Endothelial cell (in vitro differentiated cells): ENCODE measurements around the gene CDH20. TPM values are rescaled to one million over a fixed set of nuclear protein-coding genes. Genes with fewer than 3 reads are reported as not detected.

Experiments
- DNase-seq: peaks from one replicate; pipeline ENCODE4 v3.0.0; 2021; ENCODE audit warnings: low spot score
- H3K27ac Mint-ChIP-seq: one replicate; pipeline ENCODE4 v1.8.0; 2021; ENCODE audit warnings: mixed read lengths, inconsistent platforms; ENCODE audit not compliant: unreplicated experiment
- H3K27me3 Mint-ChIP-seq: one replicate; pipeline ENCODE4 v1.8.0; 2021; ENCODE audit warnings: mild to moderate bottlenecking, moderate library complexity, mixed read lengths, inconsistent platforms; ENCODE audit not compliant: unreplicated experiment
- H3K36me3 Mint-ChIP-seq: one replicate; pipeline ENCODE4 v1.8.0; 2021; ENCODE audit warnings: mild to moderate bottlenecking, low read depth, mixed read lengths, inconsistent platforms; ENCODE audit not compliant: unreplicated experiment
- H3K4me1 Mint-ChIP-seq: one replicate; pipeline ENCODE4 v1.8.0; 2021; ENCODE audit warnings: mild to moderate bottlenecking, mixed read lengths, inconsistent platforms; ENCODE audit not compliant: unreplicated experiment
- H3K4me3 Mint-ChIP-seq: one replicate; pipeline ENCODE4 v1.8.0; 2021; ENCODE audit warnings: mild to moderate bottlenecking, mixed read lengths, inconsistent platforms; ENCODE audit not compliant: unreplicated experiment
- H3K9me3 Mint-ChIP-seq: one replicate; pipeline ENCODE4 v1.8.0; 2021; ENCODE audit warnings: mixed read lengths, inconsistent platforms; ENCODE audit not compliant: unreplicated experiment
- total RNA-seq: library from RNA; stranded (reverse); fragmentation: NEBNext Ultra II Directional; extraction: Animal tissue kit (Norgen Biotek cat#: 25700); gene quantifications from one replicate; pipeline ENCODE4 v1.2.1, GENCODE V29; 2021; ENCODE audit not compliant: unreplicated experiment
- TF ChIP-seq, protein P1 (sequence below): fragments of 200-600 bp; sonication (generic); IDR thresholded peaks from one replicate; pipeline ENCODE4 v1.5.0; 2021; ENCODE audit warnings: antibody characterized with exemption; ENCODE audit not compliant: unreplicated experiment

The CDH20 gene
- total RNA-seq, 1 donor from 2014 or later = not detected

DNA sequence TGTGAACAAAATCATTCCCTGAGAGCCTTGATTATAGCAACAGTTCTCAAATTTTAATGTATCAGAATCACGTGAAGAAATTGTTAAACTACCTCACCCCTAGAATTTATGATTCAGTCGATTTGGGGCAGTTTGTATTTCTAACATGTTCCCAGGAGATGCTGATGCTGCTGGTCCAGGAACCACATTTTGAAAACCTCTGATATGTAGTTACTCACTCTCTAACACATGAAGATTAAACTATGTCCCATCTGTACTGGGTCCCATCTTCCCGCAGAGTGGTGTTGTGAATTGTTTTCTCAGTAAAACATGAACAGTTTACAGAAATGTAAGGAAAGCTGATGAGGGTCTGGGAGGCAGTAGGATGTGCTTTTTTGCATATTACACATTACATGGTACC lies 223.1 kb downstream of the CDH20 start:
- Mint-ChIP-seq H3K4me1 (no peaks in the 10 kb centered on the region), H3K9me3 (no peaks in the 10 kb centered on the region), H3K27ac (no peak overlapping the region), H3K4me3 (no peak overlapping the region), H3K36me3 (no peaks in the 10 kb centered on the region), H3K27me3 (no peaks in the 10 kb centered on the region)
- DNase-seq = no peak
- TF ChIP-seq, protein P1, sequence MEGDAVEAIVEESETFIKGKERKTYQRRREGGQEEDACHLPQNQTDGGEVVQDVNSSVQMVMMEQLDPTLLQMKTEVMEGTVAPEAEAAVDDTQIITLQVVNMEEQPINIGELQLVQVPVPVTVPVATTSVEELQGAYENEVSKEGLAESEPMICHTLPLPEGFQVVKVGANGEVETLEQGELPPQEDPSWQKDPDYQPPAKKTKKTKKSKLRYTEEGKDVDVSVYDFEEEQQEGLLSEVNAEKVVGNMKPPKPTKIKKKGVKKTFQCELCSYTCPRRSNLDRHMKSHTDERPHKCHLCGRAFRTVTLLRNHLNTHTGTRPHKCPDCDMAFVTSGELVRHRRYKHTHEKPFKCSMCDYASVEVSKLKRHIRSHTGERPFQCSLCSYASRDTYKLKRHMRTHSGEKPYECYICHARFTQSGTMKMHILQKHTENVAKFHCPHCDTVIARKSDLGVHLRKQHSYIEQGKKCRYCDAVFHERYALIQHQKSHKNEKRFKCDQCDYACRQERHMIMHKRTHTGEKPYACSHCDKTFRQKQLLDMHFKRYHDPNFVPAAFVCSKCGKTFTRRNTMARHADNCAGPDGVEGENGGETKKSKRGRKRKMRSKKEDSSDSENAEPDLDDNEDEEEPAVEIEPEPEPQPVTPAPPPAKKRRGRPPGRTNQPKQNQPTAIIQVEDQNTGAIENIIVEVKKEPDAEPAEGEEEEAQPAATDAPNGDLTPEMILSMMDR = no peak

DNA sequence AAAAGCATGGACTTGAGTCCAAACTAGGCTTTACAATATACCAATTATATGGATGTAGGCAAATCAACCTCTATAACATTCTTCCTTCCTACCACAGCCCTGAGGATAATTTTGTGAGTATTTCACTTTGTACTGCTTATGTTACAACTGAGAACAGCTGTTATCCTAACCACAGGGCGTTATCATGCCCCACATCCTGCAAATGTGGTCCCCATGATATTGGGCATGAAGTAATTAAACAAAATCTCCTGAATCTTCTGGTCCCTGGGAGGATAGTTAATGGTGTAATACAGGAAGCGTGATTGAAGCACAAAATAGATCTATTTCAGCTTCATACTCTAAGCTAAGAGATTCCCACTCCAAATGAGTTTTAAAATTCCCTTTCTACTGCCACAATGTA lies 223.6 kb downstream of the CDH20 start:
- no peak for DNase-seq
- Mint-ChIP-seq H3K27me3 (no peaks in the 10 kb centered on the region), H3K27ac (no peak overlapping the region), H3K4me1 (no peaks in the 10 kb centered on the region), H3K9me3 (no peaks in the 10 kb centered on the region), H3K36me3 (no peaks in the 10 kb centered on the region), H3K4me3 (no peak overlapping the region)
- TF ChIP-seq, protein P1 = no peak

DNA sequence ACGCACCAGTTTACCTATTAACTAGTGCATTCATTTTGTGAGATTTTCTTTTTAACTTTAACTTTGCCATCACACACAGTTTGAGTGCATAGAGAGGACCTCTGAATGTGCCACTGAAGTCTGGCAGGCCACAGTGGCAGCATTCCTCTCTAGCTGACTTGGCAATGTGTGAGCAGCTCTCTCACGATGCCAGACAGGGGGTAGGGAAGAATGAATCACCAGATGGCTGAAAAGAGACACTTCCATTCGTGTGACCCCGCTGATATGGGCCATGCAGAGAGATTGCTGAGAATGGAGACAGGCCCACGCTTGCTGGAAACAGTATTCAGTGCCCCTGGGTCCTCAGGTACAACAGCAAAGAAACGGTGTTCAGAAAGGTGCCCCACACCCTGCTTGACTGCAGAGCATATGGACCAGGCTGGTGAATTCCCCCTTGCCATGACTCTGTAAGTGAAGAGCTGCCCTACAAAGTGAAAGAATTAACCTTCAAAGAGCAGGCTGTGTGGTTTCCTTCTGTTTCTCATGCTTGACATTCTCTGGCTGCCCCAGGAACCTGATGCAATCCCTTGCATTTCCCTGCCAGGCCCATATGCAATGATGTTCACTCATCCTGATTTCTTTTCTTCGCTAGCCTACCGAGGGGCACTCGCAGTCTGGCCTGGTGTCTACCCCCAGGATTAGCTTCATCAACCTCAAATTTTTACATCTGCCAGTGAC lies 236.1 kb downstream of the CDH20 start:
- H3K27me3 Mint-ChIP-seq = peaks cover 1% of the 10 kb centered on the region
- TF ChIP-seq, protein P1 = no peak
- H3K9me3 Mint-ChIP-seq = no peaks in the 10 kb centered on the region
- H3K27ac Mint-ChIP-seq = no peak overlapping the region
- DNase-seq = no peak
- H3K4me1 Mint-ChIP-seq = no peaks in the 10 kb centered on the region
- H3K36me3 Mint-ChIP-seq = peaks cover 3% of the 10 kb centered on the region
- no peak overlapping the region for H3K4me3 Mint-ChIP-seq

DNA sequence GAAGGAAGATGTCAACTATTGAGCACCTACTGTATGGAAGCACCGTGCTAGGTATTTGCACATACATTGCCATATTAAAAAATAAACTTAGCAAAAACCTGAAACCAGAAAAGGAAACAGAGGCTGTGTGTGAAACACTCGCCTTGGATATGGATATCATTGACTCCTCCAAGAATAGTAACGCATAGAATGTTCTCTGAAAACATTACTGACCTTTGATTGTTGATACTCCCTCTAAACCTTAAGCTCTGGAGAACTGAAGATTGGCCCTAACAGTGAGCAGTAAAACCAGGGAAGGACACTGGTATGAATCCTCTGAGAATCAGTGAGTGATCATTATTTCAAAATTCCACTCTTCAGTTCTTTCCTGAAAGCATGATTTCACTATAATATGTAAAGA lies 236.8 kb downstream of the CDH20 start:
- TF ChIP-seq, protein P1 = no peak
- H3K27ac Mint-ChIP-seq = no peak overlapping the region
- H3K27me3 Mint-ChIP-seq = peaks cover 1% of the 10 kb centered on the region
- no peaks in the 10 kb centered on the region for H3K4me1 Mint-ChIP-seq
- H3K4me3 Mint-ChIP-seq = no peak overlapping the region
- no peaks in the 10 kb centered on the region for H3K9me3 Mint-ChIP-seq
- DNase-seq = no peak
- H3K36me3 Mint-ChIP-seq = peaks cover 3% of the 10 kb centered on the region

DNA sequence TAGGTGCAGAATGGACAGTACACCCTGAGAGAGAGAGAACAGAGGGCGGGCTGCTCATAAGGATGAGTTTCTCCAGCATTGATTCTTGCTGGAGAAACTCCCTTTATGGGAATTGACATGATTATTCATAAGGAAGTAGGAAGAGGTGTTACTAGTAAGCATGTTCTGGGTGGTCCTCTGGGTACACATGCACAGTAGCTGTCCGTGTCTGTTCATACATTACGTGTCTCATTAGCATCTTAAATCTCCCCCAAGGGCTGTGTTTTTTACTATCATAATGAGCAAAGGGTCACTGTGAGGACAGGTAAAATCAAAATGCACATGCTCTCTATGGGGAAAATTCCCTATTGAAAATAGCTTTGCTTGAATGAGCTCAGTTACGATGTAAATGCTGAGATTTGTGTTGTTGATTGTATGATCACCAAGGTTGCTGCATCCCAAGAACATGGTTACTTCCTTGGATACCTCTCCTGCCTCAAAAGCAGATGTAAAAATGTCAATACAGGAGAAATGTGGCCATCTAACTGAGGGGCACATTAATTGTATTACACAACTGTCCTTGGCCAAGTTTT lies 238.9 kb downstream of the CDH20 start:
- peaks cover 3% of the 10 kb centered on the region for H3K36me3 Mint-ChIP-seq
- no peak overlapping the region for H3K27ac Mint-ChIP-seq
- no peaks in the 10 kb centered on the region for H3K4me1 Mint-ChIP-seq
- no peaks in the 10 kb centered on the region for H3K9me3 Mint-ChIP-seq
- no peak for DNase-seq
- H3K4me3 Mint-ChIP-seq = no peak overlapping the region
- H3K27me3 Mint-ChIP-seq = no peaks in the 10 kb centered on the region
- TF ChIP-seq, protein P1 = no peak
